ENCODE data around the gene FRRS1.

The FRRS1 gene

DNA sequence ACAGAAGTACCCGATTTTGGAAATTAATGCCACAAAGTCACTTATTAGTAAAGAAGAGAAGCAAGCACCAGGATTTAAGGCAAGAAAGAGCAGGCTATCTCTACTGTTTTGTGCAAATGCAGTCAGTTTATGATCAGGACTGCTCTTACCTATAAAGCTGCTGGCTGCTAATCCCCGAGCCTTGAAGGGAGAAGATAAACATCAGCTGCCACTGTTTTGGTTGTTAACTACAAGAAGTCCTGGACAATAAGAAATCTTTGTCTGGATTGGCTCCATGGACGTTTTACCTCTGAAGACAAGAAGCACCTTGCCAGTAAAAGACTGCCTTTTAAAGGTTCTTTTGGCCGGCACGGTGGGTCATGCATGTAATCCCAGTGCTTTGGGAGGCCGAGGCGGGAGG is 21.4 kb downstream of the FRRS1 start:
- DNase-seq = no peak
- in situ Hi-C loops (cut with MboI; ENCODE audit: low pct_unique_long_range_greater_than_20kb, low sequenced_read_pairs) = no loop called here

DNA sequence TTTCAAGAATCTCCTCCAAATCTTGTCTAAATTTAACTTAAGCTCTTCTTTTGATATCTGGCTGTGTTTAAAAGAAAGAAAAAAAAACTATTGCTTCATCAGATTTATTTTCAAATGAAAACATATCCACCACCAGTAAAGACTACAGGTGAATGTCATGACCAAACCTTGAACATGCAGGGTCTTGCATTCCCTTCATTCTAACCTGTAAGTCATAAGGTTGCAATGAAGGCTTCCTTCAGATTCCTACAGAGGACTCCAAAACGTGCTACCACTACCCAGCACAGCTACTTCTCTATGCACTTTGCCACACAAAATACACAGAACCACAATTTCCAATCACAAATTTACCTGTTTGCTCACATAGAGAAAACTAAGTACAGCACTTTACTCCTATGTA is 26.3 kb downstream of the FRRS1 start:
- in situ Hi-C loops (cut with MboI; ENCODE audit: low pct_unique_long_range_greater_than_20kb, low sequenced_read_pairs) = no loop called here
- no peak for DNase-seq

DNA sequence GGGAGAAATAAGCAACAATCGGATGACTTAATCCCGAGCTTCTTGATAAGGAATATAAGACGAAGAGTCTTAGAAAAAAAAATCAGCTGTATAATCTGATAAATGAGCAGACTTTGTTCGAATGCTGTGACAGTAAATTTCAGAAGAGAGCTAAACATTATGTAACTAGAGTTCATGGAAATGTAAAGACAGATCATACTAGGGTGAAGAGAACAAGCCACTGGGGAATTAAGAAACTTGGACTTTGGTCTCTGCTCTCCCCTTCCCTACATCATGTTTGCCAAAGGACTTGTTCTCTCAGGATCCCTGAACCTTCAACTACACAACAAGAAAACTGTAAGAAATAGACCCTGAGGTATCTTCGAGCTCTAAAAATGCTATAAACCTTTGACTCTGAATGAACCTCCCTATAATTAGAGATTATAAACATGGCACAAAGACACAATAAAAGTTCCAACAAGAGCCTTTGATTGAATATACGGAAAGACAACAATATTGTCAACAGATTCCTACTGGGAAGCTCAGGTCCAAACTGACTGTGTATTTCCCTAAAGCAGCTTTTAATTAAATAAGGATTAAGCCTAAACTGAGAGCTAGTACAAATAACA is 27.5 kb downstream of the FRRS1 start:
- in situ Hi-C loops (cut with MboI; ENCODE audit: low pct_unique_long_range_greater_than_20kb, low sequenced_read_pairs) = no loop called here
- DNase-seq = no peak

DNA sequence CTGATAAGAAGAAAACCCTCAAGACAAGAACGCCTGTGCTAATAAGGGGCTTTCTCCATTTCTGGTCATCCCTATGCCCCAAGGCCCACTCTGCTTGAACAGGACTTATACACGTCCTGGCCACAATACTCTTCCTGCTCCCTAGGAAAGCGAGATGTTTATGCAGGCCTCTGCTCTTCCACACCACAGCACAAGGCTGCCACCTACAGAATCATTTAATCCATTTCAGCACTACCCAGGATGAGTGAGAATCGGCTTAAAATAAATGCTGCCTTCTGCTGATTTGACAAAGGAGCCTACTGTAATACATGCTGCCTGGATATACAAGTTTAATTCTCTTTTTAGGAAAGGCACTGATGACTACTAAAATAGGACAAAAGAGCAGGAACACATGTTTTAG is 29.4 kb downstream of the FRRS1 start:
- in situ Hi-C loops (cut with MboI; ENCODE audit: low pct_unique_long_range_greater_than_20kb, low sequenced_read_pairs) = no loop called here
- DNase-seq = peak; percentile 66

DNA sequence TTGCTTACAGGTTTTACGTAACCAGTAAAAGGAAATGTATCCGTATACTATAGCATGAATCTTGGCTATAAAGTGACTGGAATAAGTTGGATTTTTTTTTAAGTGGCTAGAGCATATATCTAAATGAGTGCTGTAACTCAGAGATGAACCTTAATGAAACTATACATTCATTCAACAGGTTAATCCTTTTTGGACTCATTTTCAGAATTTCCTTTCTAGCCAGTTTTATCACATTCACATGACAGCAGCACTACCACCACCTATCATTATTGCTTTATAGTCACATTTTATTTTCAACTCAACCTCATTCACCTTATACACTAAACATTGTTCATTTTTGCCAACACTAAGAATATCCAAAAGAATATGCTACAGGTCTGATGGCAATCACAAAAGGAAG is 30.6 kb downstream of the FRRS1 start:
- in situ Hi-C loops (cut with MboI; ENCODE audit: low pct_unique_long_range_greater_than_20kb, low sequenced_read_pairs) = no loop called here
- DNase-seq = no peak

DNA sequence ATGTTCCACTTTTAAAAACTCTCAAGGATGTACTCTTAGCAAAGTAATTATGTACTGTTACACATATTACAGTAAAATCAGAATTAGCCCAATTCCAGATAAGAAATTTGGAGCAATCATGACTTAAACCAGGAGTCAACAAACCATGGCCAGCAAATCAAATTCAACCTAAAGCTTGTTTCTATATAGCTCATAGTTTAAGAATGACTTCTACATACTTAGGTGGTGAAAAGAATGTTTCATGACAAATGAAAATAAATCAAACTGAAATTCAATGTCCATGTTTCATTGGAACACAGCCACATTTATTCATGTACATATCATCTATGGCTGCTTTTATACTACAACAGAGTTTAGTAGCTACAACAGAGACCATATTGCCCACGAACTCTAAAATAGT is 35.1 kb downstream of the FRRS1 start:
- no peak for DNase-seq
- in situ Hi-C loops (cut with MboI; ENCODE audit: low pct_unique_long_range_greater_than_20kb, low sequenced_read_pairs) = no loop called here

DNA sequence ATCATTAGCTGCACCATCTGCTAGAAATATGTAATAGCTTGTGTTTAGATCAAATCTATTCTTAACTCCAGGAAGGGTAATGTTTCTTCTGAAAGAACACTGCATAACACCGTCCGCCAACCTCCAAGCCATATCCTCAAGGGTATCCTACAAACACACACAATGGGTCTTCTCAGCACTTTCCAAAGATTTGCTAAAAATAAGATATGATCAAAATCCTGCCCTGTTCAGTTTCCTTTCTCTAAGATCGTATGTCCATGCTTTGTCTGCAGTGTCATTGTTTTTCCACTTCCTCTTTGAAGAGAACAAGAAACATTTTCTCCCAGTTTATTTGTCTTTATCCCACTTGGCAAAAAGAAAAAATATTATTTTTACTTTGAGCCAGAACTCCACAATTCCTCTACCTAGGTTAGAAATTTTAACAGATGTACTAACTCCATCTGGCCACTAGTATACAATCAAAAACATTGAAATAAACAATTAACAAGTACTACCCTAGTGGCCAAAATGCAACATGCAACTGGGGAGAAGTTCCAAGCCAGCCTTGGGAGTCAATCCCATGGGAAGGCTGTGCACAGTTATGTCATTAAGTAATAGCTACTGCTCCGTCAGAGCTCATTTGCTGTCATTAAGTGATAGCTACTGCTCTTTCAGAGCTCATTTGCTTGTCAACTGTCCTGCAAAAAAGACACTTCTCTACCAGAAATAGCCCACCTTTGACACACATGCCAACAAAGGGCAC is 37.8 kb downstream of the FRRS1 start:
- in situ Hi-C loops (cut with MboI; ENCODE audit: low pct_unique_long_range_greater_than_20kb, low sequenced_read_pairs) = no loop called here
- DNase-seq = peak; percentile 61

DNA sequence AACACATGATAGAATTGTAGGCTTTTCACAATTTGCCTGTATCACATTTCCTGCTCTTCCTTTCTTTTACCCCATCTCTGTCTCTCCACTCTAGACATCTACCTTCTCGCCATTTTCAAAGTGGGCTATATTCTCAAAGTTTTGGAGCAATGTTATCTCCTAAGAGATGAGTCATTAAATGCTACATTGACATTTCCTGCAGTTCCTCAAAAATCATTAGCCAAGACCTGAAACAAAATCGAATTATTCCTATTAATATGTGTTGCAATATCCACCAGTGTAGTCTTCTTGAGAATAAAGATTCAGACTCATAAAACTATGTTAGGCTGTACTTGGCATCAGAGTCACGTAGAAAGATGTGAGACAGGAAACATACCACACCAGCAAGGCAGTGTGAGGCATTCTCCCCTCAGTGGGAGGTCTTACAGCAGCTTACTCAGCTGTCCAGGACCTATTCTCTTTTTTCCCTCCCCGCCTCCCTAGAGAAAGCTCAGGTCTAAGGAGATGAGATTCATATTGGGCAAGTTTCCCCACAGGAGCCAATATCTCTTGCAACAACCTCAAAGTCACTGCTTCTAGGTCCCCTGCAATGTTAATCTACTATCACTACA is 38.8 kb downstream of the FRRS1 start:
- in situ Hi-C loops (cut with MboI; ENCODE audit: low pct_unique_long_range_greater_than_20kb, low sequenced_read_pairs) = no loop called here
- peak; percentile 44 for DNase-seq

DNA sequence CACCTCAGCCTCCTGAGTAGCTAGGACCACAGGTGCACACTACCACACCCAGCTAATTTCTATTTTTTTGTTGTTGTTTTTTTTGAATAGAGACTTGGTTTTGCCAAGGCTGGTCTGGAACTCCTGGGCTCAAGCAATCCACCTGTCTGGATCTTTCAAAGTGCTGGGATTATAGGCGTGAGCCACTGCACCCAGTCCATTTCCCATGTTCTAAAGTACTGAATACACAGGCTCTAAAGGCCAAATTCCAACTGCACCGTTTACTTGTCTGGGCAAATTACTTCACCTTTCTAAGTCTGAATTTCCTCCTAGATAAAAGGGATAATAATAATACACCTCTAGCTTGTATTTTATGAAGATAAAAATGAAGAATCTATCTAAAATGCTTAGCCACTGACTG is 39.6 kb downstream of the FRRS1 start:
- in situ Hi-C loops (cut with MboI; ENCODE audit: low pct_unique_long_range_greater_than_20kb, low sequenced_read_pairs) = no loop called here

DNA sequence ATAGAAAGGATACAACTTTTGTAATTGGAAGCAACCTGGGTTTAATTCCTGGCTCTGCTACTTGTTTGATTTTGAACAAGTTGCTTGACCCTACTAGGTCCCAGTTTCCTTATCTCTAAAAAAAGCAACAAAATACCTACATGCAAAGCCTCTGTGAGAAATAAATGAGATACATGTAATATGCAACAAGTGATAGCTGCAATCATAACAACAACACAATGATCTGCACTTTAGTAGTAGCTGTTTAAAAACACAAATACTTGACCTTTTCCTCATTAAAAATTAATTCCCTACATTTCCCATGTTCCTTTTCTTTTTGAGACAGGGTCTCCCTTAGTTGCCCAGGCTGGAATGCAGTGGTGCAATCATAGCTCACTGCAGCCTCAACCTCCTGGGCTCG is 40.0 kb downstream of the FRRS1 start:
- in situ Hi-C loops (cut with MboI; ENCODE audit: low pct_unique_long_range_greater_than_20kb, low sequenced_read_pairs) = no loop called here
- DNase-seq = no peak

More for the DNA sequence above, 39.6 kb downstream of the FRRS1 start:
- no peak for DNase-seq

DNA sequence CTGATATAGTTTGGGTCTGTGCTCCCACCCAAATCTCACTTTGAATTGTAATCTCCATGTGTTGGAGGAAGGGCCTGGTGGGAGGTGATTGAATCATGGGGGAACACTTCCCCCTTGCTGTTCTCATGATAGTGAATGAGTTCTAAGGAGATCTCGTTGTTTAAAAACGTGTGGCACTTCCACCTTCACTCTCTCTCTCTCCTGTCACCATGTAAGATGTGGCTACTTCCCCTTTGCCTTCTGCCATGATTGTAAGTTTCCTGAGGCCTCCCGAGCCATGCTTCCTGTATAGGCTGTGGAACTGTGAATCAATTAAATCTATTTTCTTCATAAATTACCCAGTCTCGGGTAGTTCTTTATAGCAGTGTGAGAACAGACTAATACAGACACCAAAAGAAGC is 40.4 kb downstream of the FRRS1 start:
- peak; percentile 72 for DNase-seq
- in situ Hi-C loops (cut with MboI; ENCODE audit: low pct_unique_long_range_greater_than_20kb, low sequenced_read_pairs) = no loop called here

DNA sequence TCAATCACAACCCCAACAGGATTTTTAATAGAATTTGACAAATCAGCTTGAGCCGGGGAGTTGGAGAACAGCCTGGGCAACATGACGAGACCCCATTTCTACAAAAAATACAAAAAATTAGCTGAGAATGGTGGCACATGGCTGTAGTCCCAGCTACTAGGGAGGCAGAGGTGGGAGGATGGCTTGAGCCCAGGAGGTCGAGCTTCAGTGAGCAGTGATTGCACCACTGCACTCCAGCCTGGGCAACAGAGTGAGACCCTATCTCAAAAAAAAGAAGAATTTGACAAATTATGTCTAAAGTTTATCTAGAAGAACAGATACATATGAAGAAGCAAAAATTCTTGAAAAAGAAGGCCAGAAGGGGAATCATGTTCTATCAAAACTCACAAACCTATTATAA is 43.2 kb downstream of the FRRS1 start:
- in situ Hi-C loops (cut with MboI; ENCODE audit: low pct_unique_long_range_greater_than_20kb, low sequenced_read_pairs) = no loop called here
- no peak for DNase-seq

DNA sequence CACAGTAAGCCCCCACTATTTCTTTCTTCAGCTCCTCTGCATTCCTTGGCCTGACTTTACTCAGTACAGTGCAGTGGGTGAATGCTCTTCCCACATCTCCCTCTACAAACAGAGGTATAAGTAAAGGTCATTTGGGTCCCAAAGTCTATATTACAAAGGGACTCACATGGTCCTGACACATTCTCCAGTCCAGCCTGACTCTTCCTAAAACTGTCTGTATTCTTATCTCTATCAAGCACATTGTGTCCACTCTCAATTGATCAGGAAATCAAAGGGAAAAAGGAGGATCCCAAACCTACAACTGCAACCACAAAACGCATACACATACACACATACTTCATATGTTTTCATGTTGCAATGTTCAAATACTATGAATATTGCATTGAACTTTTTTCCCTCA is 49.4 kb downstream of the FRRS1 start:
- in situ Hi-C loops (cut with MboI; ENCODE audit: low pct_unique_long_range_greater_than_20kb, low sequenced_read_pairs) = no loop called here
- no peak for DNase-seq

DNA sequence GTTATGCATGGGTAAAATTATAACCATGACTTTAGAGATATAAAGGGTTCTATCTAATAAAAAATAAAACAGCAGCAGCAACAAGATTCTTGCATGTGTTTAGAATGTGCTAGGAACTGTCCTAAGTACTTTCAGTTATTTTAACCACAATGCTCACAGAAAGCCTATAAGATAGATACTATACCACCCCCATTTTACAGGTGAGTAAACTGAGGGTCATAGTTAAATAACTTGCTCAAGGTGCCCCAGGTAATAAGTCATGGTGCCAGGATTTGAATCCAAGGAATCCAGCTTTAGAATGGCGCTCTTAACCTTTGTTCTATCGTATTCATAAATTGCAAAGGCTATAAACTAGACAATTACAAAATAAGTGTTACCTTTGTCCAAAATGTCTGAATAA is 53.4 kb downstream of the FRRS1 start:
- in situ Hi-C loops (cut with MboI; ENCODE audit: low pct_unique_long_range_greater_than_20kb, low sequenced_read_pairs) = no loop called here

DNA sequence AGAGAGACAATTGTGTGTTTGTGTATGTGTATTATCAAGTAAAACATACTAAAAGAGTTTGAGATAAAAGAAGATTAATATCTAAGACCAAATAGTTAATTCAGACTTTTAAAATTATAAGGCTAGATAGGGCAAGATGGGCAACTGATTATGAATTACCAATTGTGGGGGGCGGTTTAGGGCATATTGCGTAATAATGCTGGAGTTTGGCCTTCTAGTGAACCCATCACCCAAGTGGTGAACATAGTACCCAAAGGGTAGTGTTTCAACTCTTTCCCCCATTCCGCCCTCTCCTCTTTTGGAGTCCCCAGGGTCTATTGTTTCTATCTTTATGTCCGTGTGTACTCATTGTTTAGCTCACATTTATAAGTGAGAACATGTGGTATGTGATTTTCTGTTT is 55.4 kb downstream of the FRRS1 start:
- DNase-seq = no peak
- in situ Hi-C loops (cut with MboI; ENCODE audit: low pct_unique_long_range_greater_than_20kb, low sequenced_read_pairs) = no loop called here

More for the DNA sequence above, 53.4 kb downstream of the FRRS1 start:
- no peak for DNase-seq

DNA sequence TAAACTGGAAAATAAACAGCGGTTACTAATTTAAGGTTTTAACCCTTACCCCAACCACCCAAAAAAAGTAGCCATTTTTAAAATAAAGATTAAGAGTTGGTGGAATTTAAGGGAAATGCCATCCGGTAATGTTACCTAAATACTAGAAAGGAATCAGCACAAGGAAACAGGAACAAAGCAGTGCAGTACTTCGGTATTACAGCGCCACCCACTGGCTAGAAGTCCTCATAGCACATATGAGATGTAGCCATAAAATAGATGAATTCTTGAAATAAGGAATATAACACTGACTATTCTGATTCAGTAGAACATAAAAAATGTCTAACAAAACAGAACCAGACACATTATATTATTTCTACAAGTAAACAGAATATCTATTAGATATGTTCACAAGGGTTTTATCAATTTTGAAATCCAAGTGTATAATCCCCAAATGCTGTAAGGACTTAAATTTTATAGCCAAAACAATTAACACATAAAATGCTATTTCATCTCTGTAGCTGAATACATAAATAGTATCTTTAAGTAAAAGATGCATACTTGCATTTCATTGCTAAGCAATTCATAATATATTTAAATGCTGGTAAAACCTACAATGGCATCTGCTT is 58.8 kb downstream of the FRRS1 start:
- DNase-seq = peak; percentile 80
- in situ Hi-C loops (cut with MboI; ENCODE audit: low pct_unique_long_range_greater_than_20kb, low sequenced_read_pairs) = no loop called here

DNA sequence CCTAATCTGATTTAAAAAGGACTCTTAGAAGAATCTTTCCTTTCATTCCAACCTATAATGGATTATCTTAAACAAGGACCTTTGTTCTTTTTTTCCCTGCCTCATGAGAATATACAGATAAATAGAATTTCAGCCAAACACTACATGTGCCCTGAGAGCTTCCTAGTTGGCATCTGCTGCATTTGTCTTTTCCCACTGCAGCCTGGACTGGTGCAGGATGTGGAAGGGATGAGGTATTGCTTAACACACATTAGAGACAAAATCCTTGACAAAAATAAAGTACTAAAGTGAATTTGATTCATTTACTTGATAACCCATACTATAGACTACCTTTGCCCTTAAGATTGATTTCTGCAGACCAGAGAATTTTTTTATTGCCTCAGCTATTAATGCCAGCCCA is 61.0 kb downstream of the FRRS1 start:
- DNase-seq = no peak
- in situ Hi-C loops (cut with MboI; ENCODE audit: low pct_unique_long_range_greater_than_20kb, low sequenced_read_pairs) = no loop called here

DNA sequence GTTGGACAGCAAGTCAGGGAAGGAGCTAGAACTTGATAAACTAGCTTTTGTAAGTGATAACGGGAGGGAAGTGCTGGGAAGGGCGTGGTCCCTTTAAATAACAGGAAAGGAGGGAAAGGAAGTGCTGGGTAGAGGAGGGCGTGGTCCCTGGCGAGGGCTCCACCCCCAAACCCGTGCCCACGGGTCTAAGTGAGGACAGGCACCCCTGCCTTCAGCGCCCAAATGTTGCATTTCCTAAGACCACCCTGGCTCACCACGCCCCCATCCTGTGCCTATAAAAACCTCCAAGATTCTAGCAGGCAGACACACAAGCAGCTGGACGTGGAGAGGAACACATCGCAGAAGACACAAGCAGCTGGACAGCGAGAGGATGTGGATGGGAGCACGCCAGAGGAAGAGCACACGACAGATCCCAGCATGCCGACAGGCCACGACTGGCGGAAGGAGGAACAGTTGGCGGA is 62.0 kb downstream of the FRRS1 start:
- in situ Hi-C loops (cut with MboI; ENCODE audit: low pct_unique_long_range_greater_than_20kb, low sequenced_read_pairs) = no loop called here
- DNase-seq = no peak

DNA sequence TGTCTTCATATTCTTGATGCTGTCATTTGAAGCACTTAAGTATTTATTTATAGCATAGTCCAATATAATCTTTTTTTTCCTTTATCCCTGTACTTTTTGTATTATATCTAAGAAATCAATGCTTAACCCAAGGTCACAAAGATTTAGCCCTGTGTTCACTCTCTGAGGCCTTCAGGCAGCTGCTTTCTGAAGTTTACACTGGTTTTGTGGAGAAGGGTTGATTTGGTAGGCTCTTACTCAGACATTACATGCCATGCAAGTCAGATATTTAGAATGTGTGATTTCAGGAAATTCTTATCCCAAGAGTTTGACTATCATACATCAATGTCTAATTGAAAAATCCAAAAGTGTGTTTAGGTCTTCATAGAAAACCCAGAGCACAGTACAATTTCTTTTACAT is 64.2 kb downstream of the FRRS1 start:
- in situ Hi-C loops (cut with MboI; ENCODE audit: low pct_unique_long_range_greater_than_20kb, low sequenced_read_pairs) = no loop called here
- no peak for DNase-seq

DNA sequence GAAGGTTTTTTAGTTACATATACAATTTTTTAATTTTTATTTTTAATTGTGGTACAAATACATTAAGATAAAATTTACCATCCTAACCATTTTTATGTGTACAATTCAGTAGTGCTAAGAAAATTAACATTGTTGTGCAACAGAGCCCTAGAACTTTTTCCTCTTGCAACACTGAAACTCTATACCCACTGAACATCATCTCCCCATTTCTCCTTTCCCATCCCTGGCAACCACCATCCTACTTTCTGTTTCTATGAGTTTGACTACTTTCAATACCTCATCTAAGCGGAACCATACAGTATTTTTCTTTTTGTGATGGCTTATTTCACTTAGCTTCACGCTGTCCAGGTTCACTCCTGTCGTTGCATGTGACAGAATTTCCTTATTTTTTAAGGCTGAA is 66.4 kb downstream of the FRRS1 start:
- no peak for DNase-seq
- in situ Hi-C loops (cut with MboI; ENCODE audit: low pct_unique_long_range_greater_than_20kb, low sequenced_read_pairs) = no loop called here
